Activated T-helper 1 cell treated with anti-CD3 and anti-CD28 coated beads, Interleukin-2, amount 50 U/mL, for 16 hours (primary cell): Measurements from ENCODE around the gene NDST3.

ENCODE experiments used
- DNase-seq, 2 donors: peaks; one replicate each; pipeline ENCODE4 v3.0.0-alpha.2; 2020; ENCODE audit warnings: low read depth in 1 of 2, low spot score in 1 of 2

The NDST3 gene

DNA sequence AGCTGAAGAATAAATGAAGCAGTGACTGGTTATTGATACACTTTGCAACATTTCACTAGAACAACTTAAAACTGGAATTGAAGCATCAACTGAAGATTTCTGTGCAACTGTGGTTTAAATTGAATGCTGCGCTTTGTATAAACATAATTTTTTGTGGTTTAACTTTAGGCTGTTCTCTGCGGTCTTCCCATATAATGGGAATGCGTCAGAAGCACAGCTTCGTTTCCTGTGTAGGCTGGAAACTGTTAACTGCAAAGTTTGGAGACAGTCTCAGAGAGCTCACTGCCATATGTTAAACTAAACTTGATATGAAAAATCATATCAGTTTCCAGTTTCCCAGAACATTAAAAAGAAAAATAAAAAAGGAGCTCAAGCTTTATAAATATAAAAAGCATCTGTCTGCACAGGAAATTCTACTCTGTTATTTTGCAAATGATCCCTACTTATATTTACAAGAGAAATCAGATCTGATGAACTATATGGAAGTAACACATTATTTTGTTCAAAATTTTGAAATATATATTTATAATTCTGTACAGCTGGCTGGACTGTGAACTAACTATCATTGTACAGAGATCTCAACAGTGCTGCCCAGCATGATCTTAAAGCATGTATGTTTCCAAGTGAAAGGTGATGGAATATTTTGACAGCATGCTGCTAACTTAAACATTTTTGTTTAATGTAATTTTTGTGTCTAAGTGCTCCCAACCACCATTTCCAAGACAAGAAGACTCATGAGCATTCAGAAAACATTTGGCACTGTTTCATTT lies 139.9 kb downstream of the NDST3 start:
- DNase-seq: no peak

GRCh38 chr4:118175506-118175905 lies 141.2 kb downstream of the NDST3 start:
- no peak for DNase-seq

GRCh38 chr4:118177126-118177525 lies 142.8 kb downstream of the NDST3 start:
- no peak for DNase-seq

DNA sequence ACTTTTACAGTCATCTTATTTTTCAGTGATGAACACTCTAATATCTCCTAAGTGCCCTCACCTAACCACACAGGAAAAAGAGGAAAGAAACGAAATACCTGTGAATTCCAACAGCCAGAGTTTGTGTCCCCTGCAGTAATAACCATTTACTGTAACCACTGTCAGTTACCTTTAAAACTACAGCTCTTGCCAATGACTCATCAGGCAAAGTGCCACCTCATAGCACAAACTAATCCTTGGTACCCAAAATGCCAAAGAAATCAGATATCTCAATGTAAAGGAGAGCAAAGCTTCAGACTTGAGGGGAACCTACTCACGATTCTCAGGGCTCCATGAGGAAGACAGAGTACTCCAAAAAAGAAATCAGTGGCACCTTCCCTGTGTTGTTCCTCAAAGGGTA lies 146.5 kb downstream of the NDST3 start:
- DNase-seq: no peak

DNA sequence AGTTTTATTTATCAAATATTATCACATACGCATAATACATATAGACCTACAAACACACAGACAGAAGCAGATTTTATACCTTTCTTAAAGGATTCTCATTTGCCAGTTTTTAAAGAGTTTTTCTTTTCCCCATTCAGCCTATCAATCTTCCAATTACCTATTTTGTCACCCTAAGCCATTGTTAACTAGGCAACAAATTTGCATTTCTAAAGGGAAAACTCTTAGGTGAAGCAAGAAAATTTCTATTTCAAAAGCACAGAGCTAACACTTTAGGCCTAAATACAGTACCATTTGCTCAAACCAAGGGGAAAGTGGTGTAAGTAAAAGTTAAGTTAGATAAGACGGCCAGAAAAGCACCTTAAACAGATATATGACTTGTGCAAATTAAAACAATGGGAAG lies 156.6 kb downstream of the NDST3 start:
- DNase-seq: no peak

GRCh38 chr4:118193421-118193820 lies 159.1 kb downstream of the NDST3 start:
- DNase-seq: no peak

- DNase-seq: no peak
Measured at GRCh38 chr4:118206627-118207026, 172.3 kb downstream of the NDST3 start.

DNA sequence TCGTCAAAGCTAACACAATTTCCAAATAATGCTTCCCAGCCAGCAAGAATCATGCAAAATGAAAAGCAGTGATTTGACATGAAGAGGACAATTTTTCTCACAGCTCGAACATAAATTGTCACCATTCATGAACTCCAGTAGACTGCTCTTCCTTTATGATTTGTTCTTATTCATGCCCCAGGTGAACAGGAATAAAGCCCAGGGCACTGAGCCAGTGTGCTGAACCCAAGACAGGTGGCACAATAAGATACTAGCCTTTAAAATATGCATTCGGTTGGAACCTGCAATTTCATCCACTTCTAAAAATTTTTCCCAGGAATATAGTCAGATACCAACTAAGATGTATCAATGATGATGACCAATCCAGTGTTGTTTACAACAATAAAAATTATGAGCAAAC lies 178.8 kb downstream of the NDST3 start:
- DNase-seq: no peak

- DNase-seq: no peak
Measured at GRCh38 chr4:118215826-118216225, 181.5 kb downstream of the NDST3 start.

DNA sequence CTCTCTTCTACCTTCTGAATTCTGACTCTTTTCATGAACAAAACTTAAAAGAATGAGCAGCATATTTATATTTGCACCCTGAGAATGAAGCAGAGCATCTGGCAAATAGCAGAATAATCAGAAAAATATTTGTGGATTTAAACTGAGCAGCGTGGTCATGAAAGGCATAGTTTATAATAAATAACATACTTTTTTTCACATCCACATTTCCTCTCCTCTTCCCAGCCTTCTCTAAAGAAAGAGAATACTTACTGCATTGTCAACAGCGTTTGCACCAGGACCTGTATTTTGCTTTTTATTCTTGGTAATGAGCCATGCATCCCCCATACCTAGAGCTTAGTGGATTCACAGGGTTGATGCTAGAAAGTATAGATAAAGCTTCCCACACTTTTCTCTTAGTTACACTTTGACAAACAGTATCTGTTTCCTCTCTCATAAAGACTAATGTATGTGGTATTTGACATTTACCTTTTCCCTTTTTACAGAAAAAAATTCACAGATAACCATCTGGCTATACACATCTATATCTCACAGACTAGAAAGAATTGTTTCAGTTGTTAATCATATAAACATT lies 187.0 kb downstream of the NDST3 start:
- no peak for DNase-seq

DNA sequence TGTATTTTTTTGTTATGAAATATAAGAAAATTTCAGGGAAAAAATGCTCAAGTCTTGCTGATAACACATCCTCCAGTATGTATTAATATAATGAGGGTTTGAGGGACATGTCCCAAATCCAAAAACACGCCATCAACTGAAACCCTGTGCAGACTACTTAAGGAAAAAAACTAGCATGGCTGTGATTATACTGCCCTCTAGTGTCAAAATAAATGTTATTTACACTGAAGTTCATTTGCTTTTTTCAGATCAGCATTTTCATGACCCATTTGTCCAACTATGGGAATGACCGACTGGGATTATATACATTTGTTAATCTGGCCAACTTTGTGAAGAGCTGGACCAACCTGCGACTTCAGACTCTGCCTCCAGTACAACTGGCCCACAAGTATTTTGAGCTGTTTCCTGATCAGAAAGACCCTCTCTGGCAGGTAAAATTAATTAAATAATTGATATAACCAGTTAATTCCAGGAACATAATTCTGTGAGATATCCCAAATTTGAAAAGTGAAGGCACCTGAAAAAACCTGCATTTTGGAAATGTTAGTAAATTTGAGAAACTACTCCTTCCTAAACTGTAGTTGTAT lies 190.1 kb downstream of the NDST3 start:
- DNase-seq: no peak

- DNase-seq: no peak
Measured at GRCh38 chr4:118225511-118225910, 191.2 kb downstream of the NDST3 start.

- DNase-seq: no peak
Measured at GRCh38 chr4:118226311-118227010, 192.2 kb downstream of the NDST3 start.

- DNase-seq: no peak
Measured at GRCh38 chr4:118235566-118236120, 201.4 kb downstream of the NDST3 start.

GRCh38 chr4:118237531-118237930 lies 203.2 kb downstream of the NDST3 start:
- no peak for DNase-seq

DNA sequence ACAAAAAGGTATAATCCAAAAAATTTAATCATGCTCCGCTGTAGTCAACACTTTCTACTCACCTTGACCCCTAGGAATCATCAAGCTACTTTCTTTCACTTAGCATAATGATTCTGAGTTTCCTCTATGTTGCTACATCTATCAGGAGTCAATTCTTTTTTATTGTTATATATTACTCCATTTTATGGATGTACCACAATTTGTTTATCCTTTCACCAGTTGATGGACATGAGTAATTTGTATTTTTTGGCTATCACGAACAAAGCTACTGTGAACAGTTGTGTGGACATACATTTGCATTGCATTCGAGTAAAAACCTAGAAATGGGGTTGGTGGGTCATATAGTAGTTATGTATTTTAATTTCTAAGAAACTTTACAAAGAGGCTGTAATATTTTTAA lies 215.6 kb downstream of the NDST3 start:
- DNase-seq: no peak

GRCh38 chr4:118254368-118254767 lies 220.1 kb downstream of the NDST3 start:
- no peak for DNase-seq

GRCh38 chr4:118259111-118259510 lies 224.8 kb downstream of the NDST3 start:
- DNase-seq: no peak

DNA sequence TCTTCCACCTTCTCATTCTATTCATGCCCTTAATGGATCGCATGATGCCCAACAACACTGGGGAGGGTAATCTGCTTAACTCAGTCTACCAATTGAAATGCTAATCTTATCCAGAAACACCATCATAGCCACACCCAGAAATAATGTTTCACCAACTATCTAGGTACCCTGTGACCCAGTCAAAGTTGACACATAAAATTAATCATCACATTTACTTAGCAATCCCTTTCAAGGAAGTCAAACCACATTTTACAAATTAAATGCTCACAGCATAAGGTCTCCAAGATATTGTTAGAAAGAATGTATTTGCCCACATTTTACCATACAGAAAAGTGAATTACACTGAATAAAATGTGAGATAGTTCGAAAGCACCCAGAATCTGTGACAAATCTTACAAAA lies 226.0 kb downstream of the NDST3 start:
- DNase-seq: no peak

- DNase-seq: no peak
Measured at GRCh38 chr4:118264096-118264495, 229.8 kb downstream of the NDST3 start.

DNA sequence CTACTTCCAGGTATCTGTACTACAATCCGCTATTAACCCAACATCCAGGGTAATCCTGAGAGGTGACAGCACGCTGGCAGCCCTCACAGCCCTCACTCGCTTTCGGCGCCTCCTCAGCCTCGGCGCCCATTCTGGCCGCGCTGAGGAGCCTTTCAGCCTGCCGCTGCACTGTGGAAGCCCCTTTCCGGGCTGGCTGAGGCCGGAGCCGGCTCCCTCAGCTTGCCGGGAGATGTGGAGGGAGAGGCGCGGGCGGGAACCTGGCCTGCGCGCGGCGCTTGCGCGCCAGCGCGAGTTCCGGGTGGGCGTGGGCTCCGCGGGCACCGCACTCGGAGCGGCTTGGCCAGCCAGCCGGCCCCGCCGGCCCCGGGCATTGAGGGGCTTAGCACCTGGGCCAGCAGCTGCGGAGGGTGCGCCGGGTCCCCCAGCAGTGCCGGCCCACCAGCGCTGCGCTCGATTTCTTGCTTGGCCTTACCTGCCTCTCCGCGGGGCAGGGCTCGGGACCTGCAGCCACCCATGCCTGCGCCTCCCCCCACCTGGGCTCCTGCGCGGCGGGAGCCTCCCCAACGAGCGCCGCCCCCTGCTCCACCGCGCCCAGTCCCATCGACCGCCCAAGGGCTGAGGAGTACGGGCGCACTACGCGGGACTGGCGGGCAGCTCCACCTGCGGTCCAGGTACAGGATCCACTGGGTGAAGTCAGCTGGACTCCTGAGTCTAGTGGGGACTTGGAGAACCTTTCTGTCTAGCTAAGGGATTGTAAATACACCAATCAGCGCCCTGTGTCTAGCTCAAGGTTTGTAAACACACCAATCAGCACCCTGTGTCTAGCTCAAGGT lies 231.2 kb downstream of the NDST3 start:
- no peak for DNase-seq
